Activated CD4-positive, CD25-positive, alpha-beta regulatory T cell treated with anti-CD3 and anti-CD28 coated beads, Interleukin-2, amount 50 U/mL, for 72 hours (primary cell): ENCODE results near the gene BET1L.
"Not testable (repeated sequence)": the region's sequence is repeated elsewhere in the genome, so short reads cannot be mapped to it uniquely, and the experiment has no call there.

Source experiments
- DNase-seq: peaks from one replicate; pipeline ENCODE4 v3.0.0; 2021

The BET1L gene

DNA sequence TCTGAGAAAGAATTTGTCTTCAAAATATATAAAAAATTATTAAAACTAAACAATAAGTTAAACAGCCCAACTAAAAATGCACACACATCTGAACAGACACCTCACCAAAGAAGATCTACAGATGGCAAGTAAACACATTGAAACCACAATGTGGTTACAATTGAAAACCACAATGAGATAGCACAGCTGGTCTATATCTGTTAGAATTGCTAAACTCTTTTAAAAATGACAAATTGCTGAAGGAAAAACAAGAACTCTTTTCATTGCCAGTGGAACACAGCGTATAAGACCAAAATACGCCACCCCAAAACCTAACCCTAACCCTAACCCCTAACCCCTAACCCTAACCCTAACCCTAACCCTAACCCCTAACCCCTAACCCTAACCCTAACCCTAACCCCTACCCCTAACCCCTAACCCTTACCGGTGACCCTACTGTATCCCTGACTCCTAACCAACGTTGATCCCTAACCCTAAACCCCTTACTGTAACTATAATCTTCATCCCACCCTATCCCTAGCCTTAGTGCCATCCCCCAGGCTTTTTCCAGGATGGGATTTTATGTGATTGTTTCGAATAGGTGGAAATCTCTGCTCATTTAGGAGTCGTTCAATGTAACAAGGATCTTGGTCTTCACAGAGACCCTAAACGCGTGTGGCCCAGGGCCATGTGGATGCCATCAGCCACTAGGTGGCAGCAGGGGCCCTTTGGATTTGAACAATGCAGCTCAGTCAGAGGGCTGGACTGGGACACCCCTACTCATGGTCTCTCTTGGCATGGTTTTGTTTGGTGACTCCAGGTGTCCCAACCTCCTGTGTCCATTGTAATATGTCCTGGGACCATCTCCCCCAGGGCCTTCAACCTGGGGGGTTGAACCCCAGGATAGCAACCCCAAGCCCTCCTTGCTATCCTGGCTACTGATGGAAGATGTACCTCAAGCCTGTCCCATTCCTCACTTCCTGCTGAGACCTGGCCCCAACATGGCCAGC is 15.4 kb downstream of the BET1L start:
- DNase-seq = peak; percentile 40

GRCh38 chr11:190546-190945 is 16.7 kb downstream of the BET1L start:
- DNase-seq = not testable (repeated sequence)

GRCh38 chr11:189843-190311 is 17.3 kb downstream of the BET1L start:
- peak; percentile 58 for DNase-seq

DNA sequence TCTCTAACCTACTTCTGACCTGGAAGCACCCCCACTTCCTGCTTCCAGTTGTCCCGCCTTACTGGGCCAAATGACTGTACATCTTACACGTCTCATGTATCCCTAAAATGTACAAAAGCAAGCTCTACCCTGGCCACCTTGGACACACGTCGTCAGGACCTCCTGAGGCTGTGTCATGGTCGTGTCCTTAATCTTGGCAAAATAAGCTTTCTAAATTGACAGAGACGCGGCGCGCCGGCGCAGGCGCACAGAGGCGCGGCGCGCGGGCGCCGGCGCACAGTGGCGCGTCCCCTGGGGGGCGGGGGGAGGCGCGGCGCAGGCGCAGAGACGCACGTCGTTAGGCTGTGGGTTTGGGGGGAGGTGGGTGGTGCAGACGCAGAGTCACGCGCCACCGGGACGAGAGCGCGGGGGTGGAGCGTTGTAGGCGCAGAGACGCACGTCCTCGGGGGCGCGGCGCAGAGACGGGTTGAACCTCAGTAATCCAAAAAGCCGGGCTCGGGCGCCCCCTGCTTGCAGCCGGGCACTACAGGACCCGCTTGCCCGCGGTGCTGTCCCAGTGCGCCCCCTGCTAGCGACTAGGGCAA is 17.9 kb downstream of the BET1L start:
- DNase-seq = peak; percentile 30

DNA sequence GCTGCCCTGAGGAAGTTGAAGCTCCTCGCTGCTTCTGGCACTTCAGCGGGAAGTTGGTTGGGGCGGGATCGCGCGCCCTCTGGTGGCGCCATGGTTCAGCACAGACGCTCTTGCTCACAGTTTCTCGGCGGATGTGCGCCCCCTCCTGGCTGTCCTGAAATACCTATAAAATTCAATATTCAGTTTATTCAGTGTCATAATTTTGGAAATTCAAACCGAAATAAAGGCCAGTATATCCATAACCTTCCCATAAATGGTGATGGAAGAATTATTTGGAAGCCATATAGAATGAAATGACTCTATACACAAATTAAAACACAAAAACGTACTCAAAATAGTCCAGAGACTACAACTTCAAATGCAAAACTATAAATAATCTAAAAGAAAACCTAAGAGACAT is 27.0 kb downstream of the BET1L start:
- not testable (repeated sequence) for DNase-seq
